Endothelial cell (in vitro differentiated cells): ENCODE data around the gene CCDC27. TPM values are rescaled to one million over a fixed set of nuclear protein-coding genes. Genes with fewer than 3 reads are reported as not detected.

ENCODE experiments used
- DNase-seq: peaks from one replicate; pipeline ENCODE4 v3.0.0; 2021; ENCODE audit warnings: low spot score
- H3K27ac Mint-ChIP-seq: one replicate; pipeline ENCODE4 v1.8.0; 2021; ENCODE audit warnings: mixed read lengths, inconsistent platforms; ENCODE audit not compliant: unreplicated experiment
- H3K27me3 Mint-ChIP-seq: one replicate; pipeline ENCODE4 v1.8.0; 2021; ENCODE audit warnings: mild to moderate bottlenecking, moderate library complexity, mixed read lengths, inconsistent platforms; ENCODE audit not compliant: unreplicated experiment
- H3K36me3 Mint-ChIP-seq: one replicate; pipeline ENCODE4 v1.8.0; 2021; ENCODE audit warnings: mild to moderate bottlenecking, low read depth, mixed read lengths, inconsistent platforms; ENCODE audit not compliant: unreplicated experiment
- H3K4me1 Mint-ChIP-seq: one replicate; pipeline ENCODE4 v1.8.0; 2021; ENCODE audit warnings: mild to moderate bottlenecking, mixed read lengths, inconsistent platforms; ENCODE audit not compliant: unreplicated experiment
- H3K4me3 Mint-ChIP-seq: one replicate; pipeline ENCODE4 v1.8.0; 2021; ENCODE audit warnings: mild to moderate bottlenecking, mixed read lengths, inconsistent platforms; ENCODE audit not compliant: unreplicated experiment
- H3K9me3 Mint-ChIP-seq: one replicate; pipeline ENCODE4 v1.8.0; 2021; ENCODE audit warnings: mixed read lengths, inconsistent platforms; ENCODE audit not compliant: unreplicated experiment
- total RNA-seq: library from RNA; stranded (reverse); fragmentation: NEBNext Ultra II Directional; extraction: Animal tissue kit (Norgen Biotek cat#: 25700); gene quantifications from one replicate; pipeline ENCODE4 v1.2.1, GENCODE V29; 2021; ENCODE audit not compliant: unreplicated experiment
- TF ChIP-seq, protein P1 (sequence below): fragments of 200-600 bp; sonication (generic); IDR thresholded peaks from one replicate; pipeline ENCODE4 v1.5.0; 2021; ENCODE audit warnings: antibody characterized with exemption; ENCODE audit not compliant: unreplicated experiment

CCDC27 gene
- total RNA-seq, 1 donor from 2014 or later = not detected

DNA sequence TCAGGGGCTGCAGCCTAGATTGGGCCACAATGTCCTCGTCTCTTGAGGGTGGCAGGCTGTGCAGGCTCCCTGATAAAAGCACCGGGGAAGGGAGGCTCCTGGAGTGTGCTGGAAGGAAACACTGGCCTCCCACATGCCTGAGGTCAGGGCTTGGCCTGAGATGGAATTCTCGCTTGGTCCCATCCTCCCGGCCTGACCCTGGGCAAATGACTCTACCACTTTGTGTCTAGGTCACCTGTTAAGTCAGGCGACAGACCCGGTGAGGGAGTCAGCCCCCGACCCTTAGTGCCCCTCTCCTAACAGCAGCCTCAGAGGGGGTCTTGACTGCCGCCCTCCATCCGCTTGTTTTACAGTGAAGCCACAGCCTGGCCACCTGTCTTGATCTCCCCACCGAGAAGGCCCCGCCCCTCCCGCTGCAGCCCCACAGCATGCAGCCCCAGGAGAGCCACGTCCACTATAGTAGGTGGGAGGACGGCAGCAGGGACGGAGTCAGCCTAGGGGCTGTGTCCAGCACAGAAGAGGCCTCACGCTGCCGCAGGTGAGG, 22.8 kb downstream of the CCDC27 start:
- H3K9me3 Mint-ChIP-seq = no peaks in the 10 kb centered on the region
- TF ChIP-seq, protein P1, sequence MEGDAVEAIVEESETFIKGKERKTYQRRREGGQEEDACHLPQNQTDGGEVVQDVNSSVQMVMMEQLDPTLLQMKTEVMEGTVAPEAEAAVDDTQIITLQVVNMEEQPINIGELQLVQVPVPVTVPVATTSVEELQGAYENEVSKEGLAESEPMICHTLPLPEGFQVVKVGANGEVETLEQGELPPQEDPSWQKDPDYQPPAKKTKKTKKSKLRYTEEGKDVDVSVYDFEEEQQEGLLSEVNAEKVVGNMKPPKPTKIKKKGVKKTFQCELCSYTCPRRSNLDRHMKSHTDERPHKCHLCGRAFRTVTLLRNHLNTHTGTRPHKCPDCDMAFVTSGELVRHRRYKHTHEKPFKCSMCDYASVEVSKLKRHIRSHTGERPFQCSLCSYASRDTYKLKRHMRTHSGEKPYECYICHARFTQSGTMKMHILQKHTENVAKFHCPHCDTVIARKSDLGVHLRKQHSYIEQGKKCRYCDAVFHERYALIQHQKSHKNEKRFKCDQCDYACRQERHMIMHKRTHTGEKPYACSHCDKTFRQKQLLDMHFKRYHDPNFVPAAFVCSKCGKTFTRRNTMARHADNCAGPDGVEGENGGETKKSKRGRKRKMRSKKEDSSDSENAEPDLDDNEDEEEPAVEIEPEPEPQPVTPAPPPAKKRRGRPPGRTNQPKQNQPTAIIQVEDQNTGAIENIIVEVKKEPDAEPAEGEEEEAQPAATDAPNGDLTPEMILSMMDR = no peak
- no peak overlapping the region for H3K4me3 Mint-ChIP-seq
- no peak for DNase-seq
- no peak overlapping the region for H3K27ac Mint-ChIP-seq
- no peaks in the 10 kb centered on the region for H3K4me1 Mint-ChIP-seq
- H3K27me3 Mint-ChIP-seq = peaks cover 3% of the 10 kb centered on the region
- H3K36me3 Mint-ChIP-seq = peaks cover 9% of the 10 kb centered on the region

DNA sequence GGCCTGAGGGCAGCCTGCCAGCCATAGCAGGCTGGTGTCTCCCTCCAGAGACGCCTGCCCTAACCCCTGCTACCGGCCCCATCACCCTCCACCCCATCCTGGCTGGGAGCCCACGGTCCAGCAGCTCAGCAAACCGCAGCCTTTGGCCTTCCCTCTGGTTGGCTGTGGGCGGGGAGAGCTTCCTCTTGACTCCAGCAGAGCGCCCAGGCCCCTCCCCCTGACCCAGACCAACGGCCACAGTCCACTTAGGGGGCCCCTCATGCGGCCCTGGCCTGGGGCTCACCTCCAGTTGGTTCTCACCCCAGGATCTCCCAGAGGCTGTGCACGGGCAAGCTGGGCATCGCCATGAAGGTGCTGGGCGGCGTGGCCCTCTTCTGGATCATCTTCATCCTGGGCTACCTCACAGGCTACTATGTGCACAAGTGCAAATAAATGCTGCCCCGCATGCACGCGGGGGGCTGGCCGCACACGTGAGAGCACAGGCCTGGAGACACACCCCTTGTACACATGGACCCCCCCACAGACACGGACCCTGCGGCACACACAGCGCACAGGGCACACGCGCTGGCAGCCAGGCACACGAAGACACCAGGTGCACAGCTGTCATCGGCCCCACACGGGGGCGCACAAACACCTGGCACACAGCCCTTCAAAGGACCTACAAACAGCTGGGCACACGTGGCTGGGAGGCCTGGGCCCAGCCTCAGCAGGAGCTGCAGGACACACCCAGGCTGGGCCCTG, 23.4 kb downstream of the CCDC27 start:
- DNase-seq = peak; percentile 31
- peaks cover 14% of the 10 kb centered on the region for H3K36me3 Mint-ChIP-seq
- H3K27me3 Mint-ChIP-seq = peaks cover 3% of the 10 kb centered on the region
- no peaks in the 10 kb centered on the region for H3K9me3 Mint-ChIP-seq
- H3K27ac Mint-ChIP-seq = no peak overlapping the region
- TF ChIP-seq, protein P1 = no peak
- no peaks in the 10 kb centered on the region for H3K4me1 Mint-ChIP-seq
- H3K4me3 Mint-ChIP-seq = no peak overlapping the region

GRCh38 chr1:3776231-3776961, 24.1 kb downstream of the CCDC27 start:
- no peaks in the 10 kb centered on the region for H3K4me1 Mint-ChIP-seq
- H3K27ac Mint-ChIP-seq = no peak overlapping the region
- TF ChIP-seq, protein P1 = no peak
- no peaks in the 10 kb centered on the region for H3K9me3 Mint-ChIP-seq
- H3K36me3 Mint-ChIP-seq = peaks cover 18% of the 10 kb centered on the region
- no peak for DNase-seq
- peaks cover 3% of the 10 kb centered on the region for H3K27me3 Mint-ChIP-seq
- H3K4me3 Mint-ChIP-seq = no peak overlapping the region

- Mint-ChIP-seq H3K27ac (no peak overlapping the region), H3K27me3 (peaks cover 3% of the 10 kb centered on the region), H3K4me1 (no peaks in the 10 kb centered on the region), H3K9me3 (no peaks in the 10 kb centered on the region), H3K4me3 (no peak overlapping the region), H3K36me3 (peaks cover 24% of the 10 kb centered on the region)
- TF ChIP-seq, protein P1 = no peak
- no peak for DNase-seq
Measured at GRCh38 chr1:3777078-3777547, 24.9 kb downstream of the CCDC27 start.
